ENCODE measurements around the gene RAB25.

The RAB25 gene

DNA sequence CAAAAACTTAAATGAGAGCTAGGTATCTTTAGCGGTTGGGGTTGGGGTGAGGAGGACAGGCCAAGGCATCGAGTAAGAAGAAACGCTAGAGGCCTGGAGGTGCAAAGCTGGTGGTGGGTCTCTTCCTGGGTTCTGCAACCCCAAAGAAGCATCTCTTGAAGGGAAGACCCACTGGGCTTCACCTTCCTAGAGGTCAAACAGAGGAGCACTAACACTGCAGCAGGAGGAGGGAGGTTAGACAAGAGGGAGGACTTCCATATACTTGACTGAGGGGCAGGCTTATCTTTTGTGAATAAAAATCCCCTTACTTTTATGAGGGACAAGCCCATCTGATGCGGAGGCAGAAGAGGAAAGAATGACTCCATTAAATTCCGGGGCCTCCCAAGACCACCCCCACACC is 18.8 kb downstream of the RAB25 start:
- DNase-seq (ENCODE audit: low spot score), result no peak

DNA sequence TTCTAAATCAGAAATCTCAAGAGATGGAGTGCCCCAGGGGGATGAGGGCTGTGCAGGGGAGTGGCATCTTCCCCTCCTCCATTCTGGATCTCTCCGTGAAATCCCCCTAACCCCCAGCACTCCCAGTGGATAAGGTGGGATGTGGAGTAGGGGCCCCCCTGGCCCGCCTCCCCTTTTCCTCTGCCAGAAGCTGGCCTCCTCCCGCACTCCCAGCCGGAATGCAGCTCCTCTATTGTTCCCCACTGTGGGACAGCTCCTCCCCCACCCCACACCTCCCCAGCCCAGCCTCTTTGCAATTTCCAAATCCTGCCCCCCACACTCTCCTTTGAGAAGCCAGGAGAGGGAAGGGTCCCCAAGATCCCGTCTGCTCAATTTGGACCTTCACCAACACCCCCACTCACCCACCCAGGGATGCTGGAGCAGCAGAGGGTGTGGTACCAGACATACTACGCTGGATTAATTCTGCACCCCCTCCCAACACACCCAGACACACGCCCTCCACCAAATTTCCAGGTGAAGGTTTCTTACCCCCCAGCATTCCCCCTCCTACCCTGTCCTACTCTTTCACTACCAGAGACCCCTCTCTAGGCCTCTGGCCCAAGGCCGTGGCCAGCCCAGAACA is 19.4 kb downstream of the RAB25 start:
- no peak for DNase-seq (ENCODE audit: low spot score)

DNA sequence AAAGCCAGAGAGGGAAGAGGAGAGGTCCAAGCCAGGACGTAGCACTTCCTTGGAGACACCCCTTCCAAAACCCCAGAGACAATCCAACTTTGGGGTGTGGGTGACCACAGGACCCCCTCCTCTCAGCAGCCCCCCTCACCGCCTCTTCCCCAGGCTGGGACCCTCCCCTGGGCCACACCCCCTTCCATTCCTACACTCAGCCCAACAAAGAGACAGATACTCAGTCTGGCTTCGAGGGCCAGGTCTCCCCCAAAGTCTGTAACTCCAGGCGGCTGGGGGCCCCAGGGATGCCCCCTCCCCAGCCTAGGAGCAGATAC is 19.9 kb downstream of the RAB25 start:
- no peak for DNase-seq (ENCODE audit: low spot score)

DNA sequence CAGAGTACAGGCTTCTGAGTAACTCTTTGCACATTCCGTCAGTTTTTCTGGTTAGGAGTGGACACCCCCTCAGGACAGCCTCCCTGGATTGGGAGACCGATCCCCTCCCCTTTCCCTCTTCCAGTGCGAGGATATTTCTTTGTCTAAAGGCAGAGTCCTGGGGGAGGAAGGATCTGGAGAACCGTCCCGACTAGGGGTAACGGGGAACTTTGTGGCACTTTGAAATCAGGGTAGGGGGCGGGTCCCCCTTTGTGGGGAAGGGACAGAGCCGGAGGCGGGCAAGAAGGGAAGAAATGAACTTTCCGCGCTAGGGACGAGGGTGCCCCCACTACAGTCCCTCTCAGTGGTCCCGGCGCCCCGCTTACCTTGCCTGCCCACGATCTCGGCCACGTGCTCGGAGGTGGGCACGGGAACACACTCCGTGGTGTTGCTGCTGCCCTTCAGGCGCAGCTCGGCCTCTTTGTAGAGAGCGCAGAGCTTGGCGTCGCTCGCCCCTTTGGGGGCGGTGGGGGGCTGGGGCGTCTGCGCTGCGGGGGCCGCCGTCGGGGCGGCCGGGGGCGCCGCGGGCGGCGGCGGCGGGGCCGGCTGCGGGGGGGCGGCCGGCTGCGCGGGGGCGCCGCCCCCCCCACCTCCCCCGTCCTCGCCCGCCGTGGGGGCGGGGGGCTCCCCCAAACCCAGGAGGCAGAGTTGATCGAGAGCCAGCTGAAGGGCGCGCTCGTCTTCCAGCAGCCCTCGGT is 20.4 kb downstream of the RAB25 start:
- DNase-seq (ENCODE audit: low spot score), result no peak

DNA sequence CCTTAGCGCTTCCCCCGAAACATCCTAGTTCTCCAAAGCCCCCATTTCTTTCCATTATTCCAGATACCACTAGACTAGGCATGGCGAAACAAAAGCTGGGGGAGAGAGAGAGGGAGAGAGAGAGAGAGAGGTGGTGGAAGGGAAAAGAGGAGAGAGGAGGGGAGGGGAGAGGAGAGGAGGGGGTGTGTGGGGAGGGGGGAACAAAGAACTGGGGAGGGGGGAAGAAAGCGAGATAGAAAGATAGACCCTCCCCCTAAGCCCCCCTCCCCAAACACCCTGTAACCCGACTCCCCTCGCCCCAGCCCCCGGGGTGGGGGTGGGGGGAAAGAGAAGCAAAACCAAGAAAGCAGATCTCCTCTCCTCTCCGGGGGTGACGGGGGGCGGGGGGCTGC is 21.0 kb downstream of the RAB25 start:
- no peak for DNase-seq (ENCODE audit: low spot score)

DNA sequence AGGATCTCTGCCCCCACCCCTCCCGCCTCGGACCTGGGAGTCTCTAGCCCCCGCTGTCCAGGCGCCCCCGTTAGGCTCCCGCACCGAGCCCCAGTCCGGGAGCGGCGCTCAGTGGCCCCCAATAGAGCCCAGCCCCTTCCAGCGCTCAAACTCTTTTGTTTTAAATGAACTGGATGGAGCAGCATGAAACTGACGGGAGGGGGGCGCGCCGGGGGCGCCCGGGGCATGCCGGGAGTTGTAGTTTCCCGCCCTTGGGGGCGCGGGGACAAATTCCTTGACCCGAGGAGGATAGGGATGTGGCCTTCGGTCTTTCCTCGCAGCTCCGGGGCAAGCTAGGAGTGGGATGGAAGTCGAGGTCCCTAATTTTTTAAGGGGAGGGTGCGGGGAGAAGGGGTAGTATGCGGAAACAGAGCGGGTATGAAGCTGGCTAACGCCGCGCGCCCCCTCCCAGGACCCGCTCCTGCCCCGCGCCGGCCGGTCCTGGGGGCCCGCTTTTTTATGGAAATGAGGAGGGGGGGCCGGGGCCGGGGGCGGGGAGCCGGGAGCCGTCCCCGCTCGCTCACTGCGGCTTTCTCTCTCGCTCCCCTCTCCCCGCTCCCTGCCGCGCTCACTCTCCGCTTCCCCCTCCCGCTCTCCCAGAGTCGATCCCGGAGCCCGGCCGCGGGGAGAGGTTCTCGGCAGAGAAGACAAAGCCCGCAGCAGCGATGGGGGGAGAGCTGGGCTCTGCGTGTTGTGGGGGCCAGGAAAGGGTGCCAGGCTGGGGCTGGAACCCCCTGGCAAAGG is 21.5 kb downstream of the RAB25 start, which contains the start of gene MEX3A:
Gene MEX3A, minus strand, starts transcription at position 157 of the 783 bp plus-strand sequence. CDS start 467 bp downstream, outside the sequence.
- peak; percentile 47 for DNase-seq (ENCODE audit: low spot score)

DNA sequence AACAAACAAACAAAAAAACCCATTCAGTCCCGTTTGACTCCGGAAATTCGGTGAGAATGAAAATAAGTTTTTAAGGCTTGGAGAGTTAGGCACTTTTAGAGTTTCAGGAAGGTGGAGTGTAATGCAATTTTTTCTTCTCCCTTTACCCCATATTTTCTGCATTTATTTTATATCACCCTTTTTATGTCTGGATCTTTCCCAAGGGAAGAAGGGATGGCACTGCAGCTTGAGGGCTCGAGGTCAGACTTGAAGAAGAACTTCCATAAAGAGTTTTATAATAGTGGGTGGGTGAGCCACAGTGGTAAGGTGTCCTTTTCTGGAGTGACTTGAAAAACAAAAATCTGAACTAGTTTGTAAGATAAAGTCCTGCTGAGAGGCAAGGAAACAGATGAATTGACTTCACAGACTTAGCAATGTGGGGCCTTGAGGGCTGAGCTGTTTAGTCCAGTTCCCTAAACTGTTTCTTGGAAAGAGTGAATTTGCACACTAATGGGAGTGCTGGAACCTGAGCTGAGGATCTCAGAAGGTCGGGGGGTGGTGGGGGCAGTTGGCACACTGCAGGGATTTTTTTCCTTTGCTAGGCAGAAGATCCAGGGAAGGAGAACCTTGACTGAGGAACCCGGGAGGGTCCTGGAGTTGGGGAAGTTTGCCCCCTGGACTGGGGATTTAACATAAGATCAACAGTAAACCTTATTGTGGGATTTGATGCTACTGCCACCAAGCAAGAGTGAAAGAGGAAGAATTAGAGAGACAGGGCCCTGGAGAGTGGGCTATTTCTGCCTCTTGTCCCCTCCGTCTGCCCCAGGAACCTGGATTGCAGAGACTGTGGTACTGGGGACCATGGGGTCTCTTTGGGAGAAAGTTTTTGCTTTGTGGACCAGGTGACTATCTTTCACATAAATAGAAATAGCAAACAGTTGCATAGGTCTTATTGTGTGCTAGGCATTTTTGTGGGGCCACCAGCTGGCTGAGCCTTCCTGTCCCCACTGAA is 23.1 kb downstream of the RAB25 start:
- DNase-seq (ENCODE audit: low spot score), result no peak

DNA sequence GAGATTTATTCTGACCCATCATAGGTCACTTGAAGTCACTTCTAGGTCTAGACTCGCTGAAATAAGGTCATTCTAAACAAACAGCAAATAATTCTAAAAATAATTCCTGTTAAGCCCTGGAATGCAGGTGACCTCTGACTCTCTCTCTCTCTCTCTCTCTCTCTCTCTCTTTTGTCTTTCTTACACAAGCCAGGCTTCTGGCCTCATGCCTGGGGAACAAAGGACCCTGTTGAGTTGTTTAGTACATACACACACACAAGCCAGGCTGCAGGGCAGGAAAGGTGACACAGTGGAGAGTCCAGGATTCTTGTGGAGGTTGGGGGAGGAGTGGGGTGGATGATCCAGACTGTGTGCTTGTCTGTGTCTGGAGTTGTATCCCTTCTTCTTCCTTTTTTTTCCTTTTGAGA is 25.3 kb downstream of the RAB25 start:
- no peak for DNase-seq (ENCODE audit: low spot score)

DNA sequence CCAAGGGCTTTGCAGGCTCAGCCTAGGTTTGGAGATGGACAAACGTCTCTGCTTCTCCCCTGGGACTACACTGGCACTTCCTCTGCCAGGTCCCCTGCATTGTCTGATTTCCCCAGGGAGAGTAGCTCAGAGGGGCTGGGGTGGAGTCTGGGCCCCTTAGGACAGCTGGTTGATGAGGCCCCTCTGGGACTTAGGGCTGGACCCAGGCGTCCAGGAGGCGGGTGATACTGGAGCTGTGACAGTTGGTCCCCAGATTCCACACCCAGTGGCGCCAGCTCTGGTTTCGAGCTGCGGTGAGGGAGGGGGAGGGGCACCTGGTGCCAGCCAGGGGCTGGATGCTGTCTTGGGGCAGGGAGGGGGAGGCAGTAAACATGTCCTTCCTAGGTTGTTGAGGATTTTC is 28.7 kb downstream of the RAB25 start:
- DNase-seq (ENCODE audit: low spot score), result no peak

DNA sequence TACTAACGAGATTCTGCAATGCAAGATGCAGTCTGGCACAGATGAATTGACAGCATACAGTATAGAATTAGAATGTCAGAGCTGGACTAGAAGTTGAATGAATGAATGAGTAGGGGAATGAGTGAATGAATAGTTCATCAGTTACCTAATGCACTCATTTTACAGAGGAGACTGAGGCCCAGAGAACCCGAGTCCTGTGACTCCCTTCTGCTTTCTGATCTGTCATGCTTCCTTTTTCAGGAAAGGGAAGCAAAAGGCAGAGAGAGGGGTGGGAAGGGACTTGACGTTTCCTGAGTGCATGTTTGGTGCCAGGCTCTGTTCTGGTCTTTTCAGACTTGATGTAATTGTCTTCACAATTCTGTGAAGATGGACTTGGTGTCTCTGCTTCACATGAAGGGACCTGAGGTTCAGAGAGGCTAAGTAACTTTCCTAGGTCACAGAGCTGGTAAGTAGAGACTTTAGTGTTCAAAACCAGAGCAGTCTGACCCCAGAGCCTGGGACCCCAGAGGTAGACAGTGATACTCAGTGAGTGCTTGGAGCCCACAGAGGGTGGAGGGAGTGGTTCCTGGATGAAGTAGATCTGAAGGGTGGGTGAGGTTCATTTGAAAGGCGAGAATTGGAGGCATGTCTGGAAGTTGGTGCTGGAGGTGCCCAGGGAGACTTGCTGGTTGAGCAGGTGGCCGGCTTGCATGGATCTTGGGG is 29.3 kb downstream of the RAB25 start:
- no peak for DNase-seq (ENCODE audit: low spot score)

DNA sequence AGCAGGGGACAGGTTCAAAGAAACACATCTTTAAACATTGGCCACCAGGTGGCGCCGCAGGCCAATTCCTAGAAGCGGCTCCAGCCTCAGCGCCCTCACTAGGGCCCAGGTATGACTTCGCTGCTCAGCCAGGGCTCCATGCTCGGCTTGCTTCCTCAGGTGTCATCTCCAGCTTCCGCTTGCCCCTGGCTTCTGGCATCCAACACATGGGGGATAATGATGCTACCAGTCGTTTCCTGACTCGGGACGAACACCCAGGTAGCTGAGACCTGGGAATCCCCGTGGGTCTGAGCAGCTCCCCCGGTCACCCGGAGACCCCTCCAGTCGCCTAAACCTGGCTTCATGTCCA is 29.9 kb downstream of the RAB25 start:
- DNase-seq (ENCODE audit: low spot score), result peak; percentile 90

DNA sequence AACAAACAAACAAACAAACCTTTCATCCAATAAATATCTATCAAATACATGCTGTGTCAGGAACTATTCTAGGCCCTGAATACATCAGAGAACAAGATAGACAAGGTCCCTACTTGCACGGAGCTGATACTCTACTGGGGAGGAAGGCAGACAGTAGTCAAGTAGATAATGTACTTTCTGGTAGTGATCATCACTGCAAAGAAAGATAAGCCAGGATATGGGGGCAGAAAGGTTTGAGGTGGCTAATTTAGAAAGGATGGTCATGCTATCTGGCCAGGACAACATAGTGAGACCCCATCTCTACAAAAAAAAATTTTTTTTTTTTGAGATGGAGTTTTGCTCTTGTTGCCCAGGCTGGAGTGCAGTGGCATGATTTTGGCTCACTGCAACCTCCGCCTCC is 30.6 kb downstream of the RAB25 start:
- no peak for DNase-seq (ENCODE audit: low spot score)

DNA sequence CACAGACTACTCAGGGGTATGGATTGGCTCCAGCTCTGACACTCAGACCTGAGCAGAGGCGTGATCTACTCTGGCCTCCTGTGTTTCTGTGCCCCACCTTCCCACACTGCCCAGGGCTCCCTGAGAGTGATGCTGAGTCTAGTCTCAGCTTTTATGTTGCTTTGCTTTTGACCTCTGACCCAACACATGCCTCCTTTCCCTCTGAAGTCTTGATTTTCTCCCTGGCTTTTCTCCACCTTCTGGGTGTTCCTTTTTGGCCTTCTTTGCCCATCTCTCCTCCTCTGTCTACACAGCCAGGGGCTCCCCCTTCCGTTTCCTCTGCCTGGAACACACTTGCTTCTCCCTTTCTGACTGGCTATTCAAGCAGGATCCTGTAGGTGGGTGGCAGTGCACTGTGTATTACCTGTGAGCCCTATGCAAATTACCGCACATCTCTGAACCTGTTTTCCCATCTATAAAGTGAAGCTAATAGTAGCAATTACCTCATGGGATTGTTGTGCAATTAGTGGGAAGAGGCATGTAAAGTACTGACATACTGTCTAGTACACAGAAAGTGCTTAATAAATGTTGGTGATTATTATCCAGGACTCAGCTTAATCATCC is 35.0 kb downstream of the RAB25 start:
- no peak for DNase-seq (ENCODE audit: low spot score)

DNA sequence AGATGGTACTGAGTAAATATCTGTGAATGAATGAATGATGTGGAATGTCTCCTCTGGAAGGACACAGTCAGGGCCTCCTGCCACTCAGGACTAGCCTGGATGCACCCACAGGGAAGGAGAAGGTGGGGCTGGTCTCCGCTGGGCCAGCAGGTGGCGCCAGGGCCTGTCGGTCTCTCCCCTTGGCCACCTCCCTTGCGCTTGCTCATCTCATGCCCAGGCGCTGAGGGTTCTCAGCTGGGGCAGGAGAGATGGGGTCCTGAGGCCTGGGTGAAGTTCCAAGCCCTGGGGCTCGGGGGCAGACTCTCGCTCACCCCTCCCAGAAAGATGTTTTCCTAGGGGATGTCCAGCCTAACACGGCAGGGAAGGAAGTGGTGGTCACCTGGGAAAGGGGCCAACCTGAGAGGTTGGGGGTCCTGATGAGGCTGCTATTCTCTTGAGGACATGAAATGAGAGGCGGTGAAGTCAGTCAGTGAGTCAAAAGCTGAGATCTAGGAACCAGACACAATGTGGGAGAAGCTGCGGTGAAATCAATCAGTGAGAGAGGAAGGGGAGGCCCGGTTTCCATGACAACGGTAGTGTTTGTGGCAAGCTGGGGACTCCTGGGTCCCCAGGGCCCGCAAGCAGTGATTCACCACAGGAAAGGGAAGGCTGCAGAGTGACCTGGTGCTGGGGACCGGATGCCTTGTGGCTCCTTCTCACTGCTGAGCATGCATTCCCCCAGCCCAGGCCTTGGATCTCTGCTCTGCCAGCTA is 35.9 kb downstream of the RAB25 start:
- DNase-seq (ENCODE audit: low spot score), result peak; percentile 97

DNA sequence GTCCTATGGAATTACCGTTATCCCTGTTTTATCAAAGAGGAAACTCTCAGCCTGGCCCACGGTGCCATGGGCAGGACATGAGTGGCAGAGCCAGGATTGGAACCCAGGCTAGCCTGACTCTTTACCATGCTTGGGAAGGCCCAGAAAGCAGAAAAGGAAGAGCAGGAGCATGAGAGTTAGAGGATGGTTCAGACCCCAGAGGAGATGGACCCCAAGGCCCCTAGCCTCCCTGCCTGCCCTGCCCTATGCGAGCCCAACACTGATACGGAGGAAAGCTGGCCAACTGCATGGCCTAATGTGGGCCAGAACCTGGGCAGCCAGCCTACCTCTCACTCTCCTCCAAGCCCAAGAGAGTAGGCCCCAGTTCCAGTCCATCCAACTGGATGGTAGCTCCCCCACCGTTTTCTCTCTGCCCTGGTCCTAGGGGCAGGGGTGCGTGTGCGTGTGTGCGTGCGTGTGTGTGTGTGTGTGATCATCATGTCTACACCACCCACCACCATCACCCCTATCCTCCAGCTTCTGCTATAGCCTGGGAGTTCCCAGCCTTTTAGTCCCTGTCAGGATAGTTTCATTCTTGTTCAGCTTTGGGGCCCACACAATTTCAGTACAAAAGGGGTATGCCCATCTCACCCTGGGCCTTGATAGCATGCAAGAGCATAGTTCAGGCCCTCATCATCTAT is 36.7 kb downstream of the RAB25 start:
- no peak for DNase-seq (ENCODE audit: low spot score)

DNA sequence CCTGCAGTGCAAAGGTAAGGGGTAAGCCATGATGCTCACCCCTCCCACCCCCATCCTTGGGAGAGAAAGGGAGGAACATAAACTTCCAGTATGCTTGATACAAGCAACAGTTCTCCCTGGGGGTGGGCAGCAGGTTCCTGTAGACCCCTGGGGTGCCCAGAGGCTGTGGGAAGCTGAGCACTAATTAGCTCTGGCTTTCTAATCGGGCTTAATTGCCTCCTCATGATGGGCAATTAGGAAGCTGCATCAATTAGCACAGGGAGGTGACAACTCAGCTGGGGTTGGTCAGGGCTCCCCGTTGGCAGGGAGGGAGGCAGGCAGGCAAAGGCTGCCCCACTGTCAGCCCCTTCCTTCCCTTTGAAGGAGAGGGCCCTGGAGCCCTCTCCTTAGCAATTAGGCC is 37.8 kb downstream of the RAB25 start:
- DNase-seq (ENCODE audit: low spot score), result no peak

DNA sequence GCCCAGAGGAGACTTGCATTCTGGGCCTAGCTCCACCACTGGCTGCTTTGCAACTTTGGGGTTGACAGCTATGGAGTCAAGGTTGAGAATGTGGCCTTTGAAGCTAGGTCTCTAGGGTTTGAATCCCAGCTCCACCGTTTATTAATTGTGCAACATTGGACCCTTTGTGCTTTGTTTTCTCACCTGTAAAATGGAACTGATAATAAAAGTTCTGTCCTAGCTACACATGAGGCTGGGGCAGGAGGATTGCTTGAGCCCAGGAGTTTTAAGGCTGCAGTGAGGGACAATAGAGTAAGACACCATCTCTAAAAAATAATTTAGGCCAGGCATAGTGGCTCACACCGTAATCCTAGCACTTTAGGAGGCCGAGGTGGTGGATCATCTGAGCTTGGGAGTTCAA is 38.3 kb downstream of the RAB25 start:
- no peak for DNase-seq (ENCODE audit: low spot score)

DNA sequence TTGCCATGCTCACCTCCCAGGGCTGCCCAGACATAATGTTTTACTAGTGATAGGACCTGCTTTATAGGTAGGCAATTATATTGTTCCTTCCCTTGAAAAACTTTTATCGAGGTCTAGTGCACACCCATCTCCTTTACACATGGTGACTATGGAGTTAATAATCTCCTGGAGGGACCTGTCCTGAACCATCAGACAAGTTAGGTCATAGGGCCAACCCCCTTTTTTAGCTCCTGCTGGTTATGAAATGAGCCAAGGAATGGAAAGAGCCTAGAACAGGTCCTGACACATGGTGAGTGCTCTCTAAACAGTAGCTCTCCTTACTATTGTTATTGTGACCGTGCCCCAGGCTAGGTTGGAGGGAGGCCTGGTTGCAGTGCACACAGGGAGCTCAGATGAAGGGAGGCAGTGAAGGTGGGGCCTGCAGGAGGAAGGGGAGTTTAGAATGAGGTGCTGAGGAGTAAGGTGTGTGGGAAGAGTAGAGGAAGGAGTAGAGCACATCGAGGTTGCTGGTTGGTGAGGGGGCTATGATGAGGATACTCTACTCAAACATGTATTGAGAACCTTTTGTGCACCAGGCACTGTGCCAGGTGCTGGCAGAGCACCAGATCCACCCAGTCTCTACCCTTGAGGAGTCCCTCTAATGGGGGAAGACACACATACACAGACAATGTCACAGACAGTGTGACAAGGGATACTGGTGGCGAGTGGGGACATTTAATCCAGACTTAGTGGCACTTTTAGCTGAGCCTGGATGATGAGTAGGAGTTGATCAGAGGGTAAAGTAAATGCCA is 39.4 kb downstream of the RAB25 start:
- DNase-seq (ENCODE audit: low spot score), result no peak

DNA sequence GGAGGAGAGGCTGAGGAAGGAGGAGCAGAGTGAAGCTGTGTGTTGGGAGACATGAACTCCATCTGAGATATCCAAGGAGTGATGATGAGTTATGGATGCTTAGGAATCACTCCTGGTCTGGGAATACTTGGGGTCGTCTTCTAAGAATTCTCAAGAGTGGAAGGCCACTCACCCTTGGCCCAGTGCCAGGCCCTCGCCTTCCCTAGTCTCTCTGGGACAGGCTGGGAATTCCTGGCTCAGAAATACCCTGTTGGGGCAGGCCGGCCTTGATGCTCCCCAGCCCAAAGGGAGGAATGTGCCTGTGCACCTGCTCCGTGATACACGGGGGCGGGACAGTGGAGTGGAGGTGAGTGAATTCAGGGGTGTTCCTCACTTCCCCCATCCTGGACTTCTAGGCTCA is 40.9 kb downstream of the RAB25 start:
- no peak for DNase-seq (ENCODE audit: low spot score)

Data from CD4-positive, alpha-beta T cell treated with Interleukin-15 for 4 hours (primary cell).